HG02642 (cell line): Measurements from ENCODE around the gene MPHOSPH8.
"Not testable (repeated sequence)": the region's sequence is repeated elsewhere in the genome, so short reads cannot be mapped to it uniquely, and the experiment has no call there.

Source experiments
- ATAC-seq: cut with Tn5 transposase; IDR thresholded peaks from one replicate; pipeline ENCODE4 v1.9.1; 2021; ENCODE audit warnings: mild to moderate bottlenecking; ENCODE audit not compliant: unreplicated experiment, poor library complexity

Gene MPHOSPH8

GRCh38 chr13:19674898-19675297 lies 41.4 kb downstream of the MPHOSPH8 start:
- ATAC-seq: no peak

- ATAC-seq: no peak
These were observed 42.7 kb downstream of the MPHOSPH8 start for GRCh38 chr13:19676168-19676567.

GRCh38 chr13:19680751-19681150 lies 47.3 kb downstream of the MPHOSPH8 start:
- ATAC-seq: no peak

- ATAC-seq: no peak
These were observed 48.1 kb downstream of the MPHOSPH8 start for GRCh38 chr13:19681517-19681916.

GRCh38 chr13:19685034-19685433 lies 51.6 kb downstream of the MPHOSPH8 start:
- no peak for ATAC-seq

- no peak for ATAC-seq
These were observed 52.0 kb downstream of the MPHOSPH8 start for GRCh38 chr13:19685437-19685836.

- ATAC-seq: not testable (repeated sequence)
These were observed 58.0 kb downstream of the MPHOSPH8 start for GRCh38 chr13:19691447-19691846.

- ATAC-seq: no peak
These were observed 62.0 kb downstream of the MPHOSPH8 start for GRCh38 chr13:19695428-19695827.

GRCh38 chr13:19695829-19696228 lies 62.4 kb downstream of the MPHOSPH8 start:
- ATAC-seq: no peak

GRCh38 chr13:19700963-19701362 lies 67.5 kb downstream of the MPHOSPH8 start:
- not testable (repeated sequence) for ATAC-seq

GRCh38 chr13:19701619-19702018 lies 68.2 kb downstream of the MPHOSPH8 start:
- not testable (repeated sequence) for ATAC-seq

- ATAC-seq: not testable (repeated sequence)
These were observed 70.8 kb downstream of the MPHOSPH8 start for GRCh38 chr13:19704256-19704655.

GRCh38 chr13:19709039-19709438 lies 75.6 kb downstream of the MPHOSPH8 start:
- ATAC-seq: not testable (repeated sequence)

GRCh38 chr13:19709782-19710181 lies 76.3 kb downstream of the MPHOSPH8 start:
- ATAC-seq: not testable (repeated sequence)

- no peak for ATAC-seq
These were observed 79.9 kb downstream of the MPHOSPH8 start for GRCh38 chr13:19713186-19713965.

GRCh38 chr13:19720039-19720438 lies 86.6 kb downstream of the MPHOSPH8 start:
- no peak for ATAC-seq
